PC-3 (cell line): Measurements from ENCODE around the gene LARP7. TPM values are rescaled to one million over a fixed set of nuclear protein-coding genes. Genes with fewer than 3 reads are reported as not detected.

Source experiments
- ATAC-seq: fragments of 200-7000 bp; cut with Tn5 transposase; 2 replicates; pipeline ENCODE4 v1.9.1; 2020; ENCODE audit warnings: mild to moderate bottlenecking, moderate library complexity
- BruUV-seq: library from RNA; stranded (reverse); fragments of 400-500 nt; replicated peaks from 2 replicates; lab custom pipeline; 2021; lab: Mats Ljungman, UMichigan
- CTCF ChIA-PET: fragments of 300-600 bp; sonication (Branson Sonifier 250); formaldehyde crosslinking; loops from one replicate; lab custom pipeline; 2022; ENCODE audit warnings: antibody characterized with exemption; lab: Charles Lee
- POLR2A ChIA-PET: fragments of 300-600 bp; sonication (Branson Sonifier 250); formaldehyde crosslinking; loops from one replicate; lab custom pipeline; 2022; ENCODE audit warnings: antibody characterized with exemption; ENCODE audit not compliant: unreplicated experiment; lab: Charles Lee
- DNase-seq: peaks from one replicate; pipeline ENCODE4 v3.0.0-alpha.2; 2015
- H2AFZ ChIP-seq: fragments of 300-600 bp; sonication (generic); 2 replicates; pipeline ENCODE4 v1.6.0; 2016; ENCODE audit warnings: antibody characterized with exemption, low read length
- H3F3A ChIP-seq: fragments of 300-600 bp; sonication (generic); one replicate; pipeline ENCODE4 v1.6.0; 2017; ENCODE audit warnings: antibody characterized with exemption, low read length, control low read depth, mild to moderate bottlenecking; ENCODE audit not compliant: unreplicated experiment
- H3K27ac ChIP-seq: fragments of 300-600 bp; sonication (generic); 2 replicates; pipeline ENCODE4 v1.5.1; 2016; ENCODE audit warnings: mild to moderate bottlenecking, low read length
- H3K27me3 ChIP-seq: fragments of 300-600 bp; sonication (generic); 2 replicates; pipeline ENCODE4 v1.6.1; 2016; ENCODE audit warnings: low read length, mixed read lengths
- H3K36me3 ChIP-seq: fragments of 300-600 bp; sonication (generic); 2 replicates; pipeline ENCODE4 v1.6.1; 2016; ENCODE audit warnings: low read depth, mixed run types, low read length, mixed read lengths
- H3K4me1 ChIP-seq: fragments of 300-600 bp; sonication (generic); 2 replicates; pipeline ENCODE4 v1.5.1; 2016; ENCODE audit warnings: low read length; ENCODE audit not compliant: insufficient read depth
- H3K4me2 ChIP-seq: fragments of 300-600 bp; sonication (generic); 2 replicates; pipeline ENCODE4 v1.6.0; 2016; ENCODE audit warnings: low read length
- H3K4me3 ChIP-seq: fragments of 300-600 bp; sonication (generic); 2 replicates; pipeline ENCODE4 v1.5.1; 2016; ENCODE audit warnings: mild to moderate bottlenecking, low read length, mixed read lengths
- H3K79me2 ChIP-seq: fragments of 300-600 bp; sonication (generic); 2 replicates; pipeline ENCODE4 v1.6.1; 2017; ENCODE audit warnings: low read length, mixed read lengths
- H3K9ac ChIP-seq: fragments of 300-600 bp; sonication (generic); 2 replicates; pipeline ENCODE4 v1.6.0; 2016; ENCODE audit warnings: mild to moderate bottlenecking, low read length
- H3K9me2 ChIP-seq: fragments of 300-600 bp; sonication (generic); replicated peaks from 2 replicates; pipeline ENCODE4 v1.6.1; 2016; ENCODE audit warnings: mixed run types, low read length, mixed read lengths
- H3K9me3 ChIP-seq: fragments of 300-600 bp; sonication (generic); 2 replicates; pipeline ENCODE4 v1.6.1; 2016; ENCODE audit warnings: low read length, mixed read lengths
- H4K20me1 ChIP-seq: fragments of 300-600 bp; sonication (generic); 2 replicates; pipeline ENCODE4 v1.6.1; 2016; ENCODE audit warnings: low read length, mixed read lengths
- CTCF ChIP-seq: fragments of 300-600 bp; sonication (generic); conservative IDR thresholded peaks from 2 replicates; pipeline ENCODE4 v1.5.1; 2017; ENCODE audit warnings: antibody characterized with exemption, low read depth, mild to moderate bottlenecking, low read length
- EZH2 ChIP-seq: fragments of 300-600 bp; sonication (generic); IDR thresholded peaks from one replicate; pipeline ENCODE4 v1.6.1; 2017; ENCODE audit warnings: antibody characterized with exemption, mild to moderate bottlenecking, low read length; ENCODE audit not compliant: unreplicated experiment
- EZH2phosphoT487 ChIP-seq: fragments of 300-600 bp; sonication (generic); IDR thresholded peaks from 2 replicates; pipeline ENCODE4 v1.6.1; 2018; ENCODE audit warnings: mild to moderate bottlenecking, antibody characterized with exemption, low read length, borderline replicate concordance
- intact Hi-C: fragments of 100-400 bp; cut with micrococcal nuclease; formaldehyde crosslinking; loops from 2 replicates; pipeline ENCODE4 v1.9.0; 2023
- total RNA-seq: library from RNA; depleted of rRNA; stranded (reverse); fragments of >200 nt; gene quantifications from 2 replicates; pipeline ENCODE4 v1.2.3, GENCODE V29; 2014

The LARP7 gene
- total RNA-seq, 1 experiment from 2014 or later: 17.1 TPM

GRCh38 chr4:112680996-112681395, 44.1 kb downstream of the LARP7 start:
- Histone ChIP-seq H2AFZ (no peak overlapping the region), H3K36me3 (no peaks in the 10 kb centered on the region), H3K27ac (no peak overlapping the region), H3K9me3 (no peaks in the 10 kb centered on the region), H3K79me2 (no peaks in the 10 kb centered on the region), H3K9me2 (no peaks in the 10 kb centered on the region), H4K20me1 (no peaks in the 10 kb centered on the region), H3F3A (no peaks in the 10 kb centered on the region), H3K4me2 (no peak overlapping the region), H3K27me3 (no peaks in the 10 kb centered on the region), H3K9ac (no peak overlapping the region), H3K4me3 (no peak overlapping the region), H3K4me1 (no peaks in the 10 kb centered on the region)
- no peak for ATAC-seq
- intact Hi-C loops: no loop called here
- POLR2A ChIA-PET: no interaction called here
- CTCF ChIA-PET: interaction anchor here (0.6 kb wide), 1 partner anchor 14 kb away, joined by 4 read pairs; no protein-coding TSS in a partner anchor
- no peak for TF ChIP-seq EZH2
- TF ChIP-seq CTCF: no peak
- TF ChIP-seq EZH2phosphoT487: no peak
- DNase-seq: no peak
- BruUV-seq: no TSS peak

GRCh38 chr4:112693507-112693906, 56.6 kb downstream of the LARP7 start:
- no peaks in the 10 kb centered on the region for H3K4me1 ChIP-seq
- TF ChIP-seq EZH2: no peak
- no peak for TF ChIP-seq EZH2phosphoT487
- BruUV-seq: no TSS peak
- DNase-seq (no peak), ATAC-seq (no peak)
- no peaks in the 10 kb centered on the region for H3K9me2 ChIP-seq
- no peak overlapping the region for H2AFZ ChIP-seq
- no peak overlapping the region for H3K27ac ChIP-seq
- no peaks in the 10 kb centered on the region for H3K9me3 ChIP-seq
- H4K20me1 ChIP-seq: no peaks in the 10 kb centered on the region
- H3K27me3 ChIP-seq: no peaks in the 10 kb centered on the region
- H3K4me2 ChIP-seq: no peak overlapping the region
- no peak overlapping the region for H3K9ac ChIP-seq
- POLR2A ChIA-PET: no interaction called here
- no peaks in the 10 kb centered on the region for H3F3A ChIP-seq
- H3K36me3 ChIP-seq: no peaks in the 10 kb centered on the region
- H3K4me3 ChIP-seq: no peak overlapping the region
- intact Hi-C loops: no loop called here
- CTCF ChIA-PET: no interaction called here
- H3K79me2 ChIP-seq: no peaks in the 10 kb centered on the region

- H3K4me1 ChIP-seq: no peaks in the 10 kb centered on the region
- POLR2A ChIA-PET: no interaction called here
- H3K9me2 ChIP-seq: no peaks in the 10 kb centered on the region
- H3K4me2 ChIP-seq: no peak overlapping the region
- no peaks in the 10 kb centered on the region for H3K9me3 ChIP-seq
- no peak overlapping the region for H2AFZ ChIP-seq
- no peak for TF ChIP-seq CTCF
- no peak for TF ChIP-seq EZH2
- TF ChIP-seq EZH2phosphoT487: no peak
- intact Hi-C loops: no loop called here
- DNase-seq (no peak), ATAC-seq (no peak)
- H3K9ac ChIP-seq: no peak overlapping the region
- H3K4me3 ChIP-seq: no peak overlapping the region
- no peaks in the 10 kb centered on the region for H4K20me1 ChIP-seq
- BruUV-seq: no TSS peak
- H3K79me2 ChIP-seq: no peaks in the 10 kb centered on the region
- H3K36me3 ChIP-seq: no peaks in the 10 kb centered on the region
- no peak overlapping the region for H3K27ac ChIP-seq
- H3F3A ChIP-seq: no peaks in the 10 kb centered on the region
- CTCF ChIA-PET: no interaction called here
- H3K27me3 ChIP-seq: peaks cover 9% of the 10 kb centered on the region
These were observed 63.7 kb downstream of the LARP7 start for GRCh38 chr4:112700679-112701078.
